ENCODE data around the gene APH1B.

APH1B gene

DNA sequence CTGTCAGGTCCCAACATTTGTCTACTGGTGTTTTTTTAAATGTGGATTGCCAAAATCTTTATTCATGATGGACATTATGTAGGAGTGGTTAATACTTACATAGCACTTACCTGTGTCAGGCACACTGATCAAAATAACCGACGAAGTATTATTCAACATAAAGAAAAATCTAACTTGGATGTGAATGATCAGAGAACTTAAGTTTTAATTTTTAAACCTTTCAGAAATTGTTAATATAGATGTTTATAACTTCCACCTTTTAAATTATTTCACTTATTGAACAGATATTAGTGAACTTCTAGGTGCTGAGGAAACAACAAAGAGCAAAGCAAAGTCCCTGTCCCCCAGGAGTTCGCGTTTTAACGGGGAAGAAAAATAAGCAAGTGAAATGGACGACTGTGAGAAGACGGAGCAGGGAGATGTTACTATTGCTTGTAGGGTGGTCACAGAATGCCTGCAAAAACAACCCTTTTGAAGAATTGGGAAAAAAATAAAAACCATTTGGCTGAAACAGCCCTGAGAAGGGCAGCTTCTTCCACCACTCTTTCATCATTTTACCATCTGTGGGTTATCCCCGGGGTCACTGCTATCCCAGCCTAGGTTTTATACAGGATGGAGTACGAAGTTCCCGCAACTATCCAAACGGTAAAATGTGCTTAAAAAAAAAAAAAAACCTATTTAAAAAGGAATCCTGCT, 915 bp upstream of the APH1B start:
- Histone ChIP-seq H3K36me3 (ENCODE audit: control insufficient read depth in 4 of 4, insufficient read depth in 4 of 4, low read length in 3 of 4) (peaks cover 0 to 10% (median 4%) of the 10 kb centered on the region in 4 experiments), H3K9me3 (ENCODE audit: control extremely low read depth in 1 of 5, control insufficient read depth in 4 of 5, insufficient read depth in 2 of 5, low read depth in 1 of 5, low read length in 4 of 5) (no peaks in the 10 kb centered on the region), H3K27ac (ENCODE audit: insufficient read depth in 1 of 2, low read depth in 1 of 2, low read length in 2 of 2, poor library complexity in 1 of 2, severe bottlenecking in 2 of 2) (peak overlapping the region; percentile 67 to 81), H3K27me3 (replicated peaks in 2 of 5; ENCODE audit: control insufficient read depth in 4 of 5, insufficient read depth in 5 of 5, low read length in 4 of 5) (no peaks in the 10 kb centered on the region), H3K4me3 (ENCODE audit: control insufficient read depth in 1 of 7, extremely low read depth in 1 of 7, insufficient read depth in 4 of 7, low read depth in 2 of 7, low read length in 6 of 7) (peak overlapping the region; percentile 65 to 86 (median 78)), H3K4me1 (ENCODE audit: control extremely low read depth in 1 of 4, control insufficient read depth in 4 of 4, insufficient read depth in 4 of 4, low read length in 3 of 4) (peaks cover 0 to 24% (median 15%) of the 10 kb centered on the region in 4 experiments)
- DNase-seq: no peak
- 18% methylated on average over 3 of the region's 11 CpGs for WGBS (ENCODE audit: insufficient coverage)
- POLR2A ChIA-PET: interaction anchor here (0.6 to 1.2 kb wide), 3 partner anchors 12 to 85 kb away, joined by 3 to 6 read pairs (median 4); no protein-coding TSS in a partner anchor
- CTCF ChIA-PET: interaction anchor here (0.5 to 1.7 kb wide), 8 partner anchors 10 to 129 kb away, joined by 3 to 6 read pairs (median 4); partner anchors contain the start of gene RPS27L

DNA sequence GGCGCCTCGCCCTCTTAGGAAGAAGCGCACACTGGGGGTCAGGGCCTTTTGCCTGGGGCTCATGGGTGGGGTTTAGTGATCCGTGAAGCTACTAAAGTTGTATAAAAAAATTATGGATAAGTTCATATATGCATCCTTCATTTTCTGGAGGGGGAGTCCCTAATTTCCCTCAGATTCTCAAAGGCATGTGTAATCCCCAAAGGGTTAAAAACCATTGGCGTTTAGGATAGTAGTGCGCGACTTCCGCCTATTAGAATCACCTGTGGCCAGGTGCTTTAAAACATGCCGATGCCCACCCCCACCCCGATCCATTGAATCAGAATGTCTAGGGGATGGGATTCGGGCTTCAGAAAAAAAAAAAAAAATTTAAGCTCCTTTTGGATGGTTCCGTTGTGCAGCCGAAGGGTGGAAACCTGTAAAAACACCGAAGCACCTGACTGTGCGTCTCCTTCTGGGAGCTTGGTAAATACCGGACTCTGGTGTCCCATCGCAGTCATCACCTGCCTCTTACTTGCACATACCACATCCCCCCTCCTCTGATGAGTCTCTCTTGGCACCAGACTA, 570 bp downstream of the APH1B start:
- WGBS (ENCODE audit: insufficient coverage): 7% methylated on average over 15 of the region's 17 CpGs
- H3K36me3 ChIP-seq (ENCODE audit: control insufficient read depth in 4 of 4, insufficient read depth in 4 of 4, low read length in 3 of 4): peaks cover 0 to 14% (median 5%) of the 10 kb centered on the region in 4 experiments
- DNase-seq: peak in 2 of 3 donors; percentile 23 to 36
- peak overlapping the region; percentile 58 to 82 for H3K27ac ChIP-seq (ENCODE audit: insufficient read depth in 1 of 2, low read depth in 1 of 2, low read length in 2 of 2, poor library complexity in 1 of 2, severe bottlenecking in 2 of 2)
- ChIA-PET CTCF (interaction anchor here (0.6 to 1.8 kb wide), 6 partner anchors 10 to 230 kb away, joined by 3 to 6 read pairs (median 4); no protein-coding TSS in a partner anchor), POLR2A (interaction anchor here (0.6 to 0.7 kb wide), 3 partner anchors 20 to 45 kb away, joined by 3 to 4 read pairs (median 3); no protein-coding TSS in a partner anchor)
- H3K9me3 ChIP-seq (ENCODE audit: control extremely low read depth in 1 of 5, control insufficient read depth in 4 of 5, insufficient read depth in 2 of 5, low read depth in 1 of 5, low read length in 4 of 5): no peaks in the 10 kb centered on the region
- peaks cover 0 to 24% (median 15%) of the 10 kb centered on the region in 4 experiments for H3K4me1 ChIP-seq (ENCODE audit: control extremely low read depth in 1 of 4, control insufficient read depth in 4 of 4, insufficient read depth in 4 of 4, low read length in 3 of 4)
- H3K27me3 ChIP-seq (replicated peaks in 2 of 5; ENCODE audit: control insufficient read depth in 4 of 5, insufficient read depth in 5 of 5, low read length in 4 of 5): no peaks in the 10 kb centered on the region
- peak overlapping the region; percentile 78 to 95 (median 90) for H3K4me3 ChIP-seq (ENCODE audit: control insufficient read depth in 1 of 7, extremely low read depth in 1 of 7, insufficient read depth in 4 of 7, low read depth in 2 of 7, low read length in 6 of 7)

DNA sequence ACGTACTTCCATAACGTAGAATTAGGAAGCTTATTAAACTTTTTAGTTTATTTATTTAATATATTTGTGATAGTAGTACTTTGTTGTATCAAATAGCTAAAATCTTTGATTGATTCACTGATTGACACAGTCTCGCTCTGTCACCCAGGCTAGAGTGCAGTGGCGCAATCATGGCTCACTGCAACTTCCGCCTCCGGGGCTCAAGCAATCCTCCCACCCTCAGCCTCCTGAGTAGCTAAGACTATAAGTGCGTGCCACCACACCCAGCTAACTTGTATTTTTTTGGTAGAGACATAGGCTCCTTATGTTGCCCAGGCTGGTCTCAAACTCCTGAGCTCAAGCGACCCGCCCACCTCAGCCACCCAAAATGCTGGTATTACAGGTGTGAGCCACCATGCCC, 5.7 kb downstream of the APH1B start:
- 98% methylated on average over 5 of the region's 9 CpGs for WGBS (ENCODE audit: insufficient coverage)
- ChIA-PET POLR2A (interaction anchor here (0.6 kb wide), 1 partner anchor 152 kb away, joined by 5 read pairs; no protein-coding TSS in a partner anchor), CTCF (no interaction called here)
- H3K36me3 ChIP-seq (ENCODE audit: control insufficient read depth in 4 of 4, insufficient read depth in 4 of 4, low read length in 3 of 4): peaks cover 11 to 48% (median 19%) of the 10 kb centered on the region in 4 experiments
- DNase-seq: no peak
- no peaks in the 10 kb centered on the region for H3K27me3 ChIP-seq (replicated peaks in 2 of 5; ENCODE audit: control insufficient read depth in 4 of 5, insufficient read depth in 5 of 5, low read length in 4 of 5)
- no peak overlapping the region for H3K27ac ChIP-seq (ENCODE audit: insufficient read depth in 1 of 2, low read depth in 1 of 2, low read length in 2 of 2, poor library complexity in 1 of 2, severe bottlenecking in 2 of 2)
- H3K9me3 ChIP-seq (ENCODE audit: control extremely low read depth in 1 of 5, control insufficient read depth in 4 of 5, insufficient read depth in 2 of 5, low read depth in 1 of 5, low read length in 4 of 5): no peaks in the 10 kb centered on the region
- H3K4me1 ChIP-seq (ENCODE audit: control extremely low read depth in 1 of 4, control insufficient read depth in 4 of 4, insufficient read depth in 4 of 4, low read length in 3 of 4): peaks cover 3 to 7% (median 4%) of the 10 kb centered on the region in 4 experiments
- no peak overlapping the region for H3K4me3 ChIP-seq (ENCODE audit: control insufficient read depth in 1 of 7, extremely low read depth in 1 of 7, insufficient read depth in 4 of 7, low read depth in 2 of 7, low read length in 6 of 7)

- CTCF ChIA-PET: no interaction called here
- POLR2A ChIA-PET: no interaction called here
Measured at GRCh38 chr15:63284335-63284734, 6.9 kb downstream of the APH1B start.

DNA sequence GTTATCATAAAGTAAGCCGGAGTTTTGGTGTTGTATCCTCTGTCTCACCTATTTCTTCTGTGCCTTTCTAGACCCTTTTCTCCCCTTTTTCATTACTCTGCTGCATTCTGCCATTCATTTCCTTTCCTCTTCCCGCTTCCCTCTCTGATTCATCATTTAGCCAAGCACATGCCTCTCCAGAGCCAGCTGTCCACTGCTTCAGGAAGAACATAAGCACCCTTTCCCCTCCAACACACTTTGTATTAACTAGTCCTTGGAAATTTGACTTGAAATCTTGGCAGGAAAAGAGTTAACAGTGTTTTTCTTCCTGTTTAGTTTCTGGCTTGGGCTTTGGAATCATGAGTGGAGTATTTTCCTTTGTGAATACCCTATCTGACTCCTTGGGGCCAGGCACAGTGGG, 9.7 kb downstream of the APH1B start:
- no peak overlapping the region for H3K4me3 ChIP-seq (ENCODE audit: control insufficient read depth in 1 of 7, extremely low read depth in 1 of 7, insufficient read depth in 4 of 7, low read depth in 2 of 7, low read length in 6 of 7)
- no peaks in the 10 kb centered on the region for H3K9me3 ChIP-seq (ENCODE audit: control extremely low read depth in 1 of 5, control insufficient read depth in 4 of 5, insufficient read depth in 2 of 5, low read depth in 1 of 5, low read length in 4 of 5)
- POLR2A ChIA-PET: no interaction called here
- CTCF ChIA-PET: interaction anchor here (1.2 to 8.3 kb wide), 4 partner anchors 9 to 150 kb away, joined by 3 to 57 read pairs (median 8); no protein-coding TSS in a partner anchor
- DNase-seq: no peak
- 95% methylated on average over 2 of the region's 2 CpGs for WGBS (ENCODE audit: insufficient coverage)
- H3K27ac ChIP-seq (ENCODE audit: insufficient read depth in 1 of 2, low read depth in 1 of 2, low read length in 2 of 2, poor library complexity in 1 of 2, severe bottlenecking in 2 of 2): no peak overlapping the region
- peaks cover 0 to 10% (median 3%) of the 10 kb centered on the region in 4 experiments for H3K4me1 ChIP-seq (ENCODE audit: control extremely low read depth in 1 of 4, control insufficient read depth in 4 of 4, insufficient read depth in 4 of 4, low read length in 3 of 4)
- no peaks in the 10 kb centered on the region for H3K27me3 ChIP-seq (replicated peaks in 2 of 5; ENCODE audit: control insufficient read depth in 4 of 5, insufficient read depth in 5 of 5, low read length in 4 of 5)
- H3K36me3 ChIP-seq (ENCODE audit: control insufficient read depth in 4 of 4, insufficient read depth in 4 of 4, low read length in 3 of 4): peaks cover 16 to 45% (median 19%) of the 10 kb centered on the region in 4 experiments

More at GRCh38 chr15:63284335-63284734, 6.9 kb downstream of the APH1B start:
- H3K4me1 ChIP-seq (ENCODE audit: control extremely low read depth in 1 of 4, control insufficient read depth in 4 of 4, insufficient read depth in 4 of 4, low read length in 3 of 4): peaks cover 0 to 5% (median 0%) of the 10 kb centered on the region in 4 experiments
- H3K27ac ChIP-seq (ENCODE audit: insufficient read depth in 1 of 2, low read depth in 1 of 2, low read length in 2 of 2, poor library complexity in 1 of 2, severe bottlenecking in 2 of 2): no peak overlapping the region
- DNase-seq: no peak
- no peaks in the 10 kb centered on the region for H3K9me3 ChIP-seq (ENCODE audit: control extremely low read depth in 1 of 5, control insufficient read depth in 4 of 5, insufficient read depth in 2 of 5, low read depth in 1 of 5, low read length in 4 of 5)
- H3K27me3 ChIP-seq (replicated peaks in 2 of 5; ENCODE audit: control insufficient read depth in 4 of 5, insufficient read depth in 5 of 5, low read length in 4 of 5): no peaks in the 10 kb centered on the region
- peaks cover 11 to 51% (median 19%) of the 10 kb centered on the region in 4 experiments for H3K36me3 ChIP-seq (ENCODE audit: control insufficient read depth in 4 of 4, insufficient read depth in 4 of 4, low read length in 3 of 4)
- 100% methylated on average over 3 of the region's 6 CpGs for WGBS (ENCODE audit: insufficient coverage)
- H3K4me3 ChIP-seq (ENCODE audit: control insufficient read depth in 1 of 7, extremely low read depth in 1 of 7, insufficient read depth in 4 of 7, low read depth in 2 of 7, low read length in 6 of 7): no peak overlapping the region

DNA sequence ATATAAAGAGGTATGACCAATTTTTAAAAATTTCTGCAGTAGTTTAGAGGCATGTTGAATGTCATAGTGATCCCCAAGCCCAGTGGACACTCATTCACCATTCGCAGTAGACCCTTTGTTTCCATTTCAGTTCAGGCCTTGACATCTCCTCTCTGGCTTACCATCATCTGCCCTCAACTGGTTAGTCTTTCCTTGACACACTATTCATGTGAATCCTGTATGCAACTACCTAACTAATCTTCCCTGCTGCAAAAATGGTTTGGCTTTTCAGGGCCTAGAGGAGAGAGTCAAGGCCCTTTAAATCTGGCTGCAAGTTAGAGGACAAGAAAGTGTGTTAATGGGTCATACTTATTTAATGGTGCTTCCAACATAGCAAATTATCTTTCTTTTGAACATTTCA, 10.9 kb downstream of the APH1B start:
- H3K4me1 ChIP-seq (ENCODE audit: control extremely low read depth in 1 of 4, control insufficient read depth in 4 of 4, insufficient read depth in 4 of 4, low read length in 3 of 4): peaks cover 0 to 10% (median 2%) of the 10 kb centered on the region in 4 experiments
- POLR2A ChIA-PET: interaction anchor here (0.5 kb wide), 1 partner anchor 304 kb away, joined by 4 read pairs; no protein-coding TSS in a partner anchor
- peaks cover 16 to 46% (median 19%) of the 10 kb centered on the region in 4 experiments for H3K36me3 ChIP-seq (ENCODE audit: control insufficient read depth in 4 of 4, insufficient read depth in 4 of 4, low read length in 3 of 4)
- CTCF ChIA-PET: interaction anchor here (0.6 to 8.3 kb wide), 8 partner anchors 8 to 149 kb away, joined by 3 to 57 read pairs (median 3); no protein-coding TSS in a partner anchor
- H3K27ac ChIP-seq (ENCODE audit: insufficient read depth in 1 of 2, low read depth in 1 of 2, low read length in 2 of 2, poor library complexity in 1 of 2, severe bottlenecking in 2 of 2): no peak overlapping the region
- H3K4me3 ChIP-seq (ENCODE audit: control insufficient read depth in 1 of 7, extremely low read depth in 1 of 7, insufficient read depth in 4 of 7, low read depth in 2 of 7, low read length in 6 of 7): no peak overlapping the region
- H3K27me3 ChIP-seq (replicated peaks in 2 of 5; ENCODE audit: control insufficient read depth in 4 of 5, insufficient read depth in 5 of 5, low read length in 4 of 5): no peaks in the 10 kb centered on the region
- no CpG with 5 or more reads among the region's 1 CpG for WGBS (ENCODE audit: insufficient coverage)
- no peaks in the 10 kb centered on the region for H3K9me3 ChIP-seq (ENCODE audit: control extremely low read depth in 1 of 5, control insufficient read depth in 4 of 5, insufficient read depth in 2 of 5, low read depth in 1 of 5, low read length in 4 of 5)
- DNase-seq: no peak

Data from common myeloid progenitor, CD34-positive (primary cell).